ENCODE measurements around the gene SYNJ2. TPM values are rescaled to one million over a fixed set of nuclear protein-coding genes. Genes with fewer than 3 reads are reported as not detected.

The SYNJ2 gene
- total and polyA plus RNA-seq, 4 donors, result 3.4 to 8.8 (median 4.8) TPM

DNA sequence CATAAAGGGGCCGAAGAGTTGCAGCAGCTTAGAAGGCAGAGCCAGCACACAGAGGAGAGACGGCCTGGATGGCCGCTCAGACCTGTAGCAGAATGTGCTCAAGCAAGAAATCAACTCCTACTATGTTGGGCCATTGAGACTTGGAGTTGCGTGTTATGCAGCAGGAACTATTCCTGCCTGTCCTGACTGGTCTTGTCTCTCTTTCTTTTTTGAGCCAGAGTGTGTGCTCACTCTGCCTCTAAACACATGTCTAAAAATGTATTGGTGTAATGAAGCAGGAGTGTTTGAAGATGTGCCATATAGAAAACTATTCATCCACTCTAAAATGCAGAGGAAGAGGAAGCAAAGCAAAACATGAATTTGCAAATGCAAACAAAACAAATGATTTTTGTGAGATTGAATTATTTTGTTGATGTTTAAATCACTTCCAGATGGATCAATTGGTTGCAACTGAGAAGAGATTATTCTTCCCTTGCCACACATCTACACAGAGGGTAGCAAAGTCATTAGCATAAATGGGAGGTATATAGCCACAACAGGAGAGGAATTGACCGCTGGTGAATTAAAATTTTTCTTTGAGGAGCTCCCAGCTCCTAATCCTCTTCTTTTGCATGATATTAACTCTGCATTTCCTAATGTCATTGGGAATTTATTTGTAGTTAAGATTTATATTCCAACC, 20.4 kb upstream of the SYNJ2 start:
- WGBS, 2 donors, result 95% methylated on average over 5 of the region's 5 CpGs
- Histone ChIP-seq H3K36me3 (ENCODE audit: control insufficient read depth in 4 of 4, insufficient read depth in 4 of 4, low read length in 4 of 4) (no peaks in the 10 kb centered on the region), H3K4me3 (no peak overlapping the region), H3K9ac (ENCODE audit: insufficient read depth in 1 of 2, low read length in 2 of 2) (no peak overlapping the region), H3K4me1 (ENCODE audit: control insufficient read depth in 5 of 5, insufficient read depth in 5 of 5, low read length in 5 of 5) (peaks cover 0 to 4% (median 0%) of the 10 kb centered on the region in 5 donors), H3K27me3 (ENCODE audit: control insufficient read depth in 3 of 3, insufficient read depth in 3 of 3, low read length in 2 of 3) (no peaks in the 10 kb centered on the region), H3K9me3 (ENCODE audit: control insufficient read depth in 4 of 4, insufficient read depth in 3 of 4, low read length in 3 of 4) (peaks cover 0 to 11% (median 11%) of the 10 kb centered on the region in 4 donors), H3K27ac (ENCODE audit: low read depth in 1 of 2, low read length in 1 of 2) (no peak overlapping the region)
- no peak for ATAC-seq (ENCODE audit: insufficient read depth, low FRiP score)
- DNase-seq, result no peak
- TF ChIP-seq, protein P1, sequence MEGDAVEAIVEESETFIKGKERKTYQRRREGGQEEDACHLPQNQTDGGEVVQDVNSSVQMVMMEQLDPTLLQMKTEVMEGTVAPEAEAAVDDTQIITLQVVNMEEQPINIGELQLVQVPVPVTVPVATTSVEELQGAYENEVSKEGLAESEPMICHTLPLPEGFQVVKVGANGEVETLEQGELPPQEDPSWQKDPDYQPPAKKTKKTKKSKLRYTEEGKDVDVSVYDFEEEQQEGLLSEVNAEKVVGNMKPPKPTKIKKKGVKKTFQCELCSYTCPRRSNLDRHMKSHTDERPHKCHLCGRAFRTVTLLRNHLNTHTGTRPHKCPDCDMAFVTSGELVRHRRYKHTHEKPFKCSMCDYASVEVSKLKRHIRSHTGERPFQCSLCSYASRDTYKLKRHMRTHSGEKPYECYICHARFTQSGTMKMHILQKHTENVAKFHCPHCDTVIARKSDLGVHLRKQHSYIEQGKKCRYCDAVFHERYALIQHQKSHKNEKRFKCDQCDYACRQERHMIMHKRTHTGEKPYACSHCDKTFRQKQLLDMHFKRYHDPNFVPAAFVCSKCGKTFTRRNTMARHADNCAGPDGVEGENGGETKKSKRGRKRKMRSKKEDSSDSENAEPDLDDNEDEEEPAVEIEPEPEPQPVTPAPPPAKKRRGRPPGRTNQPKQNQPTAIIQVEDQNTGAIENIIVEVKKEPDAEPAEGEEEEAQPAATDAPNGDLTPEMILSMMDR (IDR thresholded peaks at IDR 0.05; ENCODE audit: control extremely low read depth, extremely low read depth), result no peak

DNA sequence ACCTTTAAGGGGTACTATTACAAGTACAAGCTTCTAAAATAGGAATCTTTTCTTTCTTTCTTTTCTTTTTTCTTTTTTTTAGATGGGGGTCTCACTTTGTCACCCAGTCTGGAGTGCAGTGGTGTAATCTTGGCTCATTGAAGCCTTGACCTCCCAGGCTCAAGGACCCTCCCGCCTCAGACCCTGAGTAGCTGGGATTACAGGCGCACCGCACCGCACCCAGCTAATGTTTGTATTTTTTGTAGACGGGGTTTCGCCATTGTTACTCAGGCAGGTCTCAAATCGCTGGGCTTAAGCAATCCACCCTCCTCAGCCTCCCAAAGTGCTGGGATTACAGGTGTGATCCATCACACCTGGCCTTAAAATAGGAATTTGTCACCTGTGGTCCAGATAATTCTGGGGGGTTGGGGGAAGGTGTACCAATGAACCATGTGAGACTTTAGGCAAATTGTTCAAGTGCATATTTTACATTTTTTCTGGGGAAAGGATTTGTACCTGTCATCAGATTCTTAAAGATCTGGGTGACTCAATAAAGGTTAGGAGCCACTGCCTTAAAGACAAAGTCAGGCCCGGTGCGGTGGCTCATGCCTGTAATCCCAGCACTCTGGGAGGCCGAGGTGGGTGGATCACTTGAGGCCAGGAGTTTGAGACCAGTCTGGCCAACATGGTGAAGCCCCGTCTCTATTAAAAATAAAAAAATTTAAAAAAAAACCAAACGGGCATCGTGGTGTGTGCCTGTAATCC, 19.7 kb upstream of the SYNJ2 start:
- no peak for ATAC-seq (ENCODE audit: insufficient read depth, low FRiP score)
- Histone ChIP-seq H3K4me1 (ENCODE audit: control insufficient read depth in 5 of 5, insufficient read depth in 5 of 5, low read length in 5 of 5) (peaks cover 0 to 4% (median 0%) of the 10 kb centered on the region in 5 donors), H3K9me3 (ENCODE audit: control insufficient read depth in 4 of 4, insufficient read depth in 3 of 4, low read length in 3 of 4) (peaks cover 0 to 11% (median 11%) of the 10 kb centered on the region in 4 donors), H3K36me3 (ENCODE audit: control insufficient read depth in 4 of 4, insufficient read depth in 4 of 4, low read length in 4 of 4) (no peaks in the 10 kb centered on the region), H3K27me3 (ENCODE audit: control insufficient read depth in 3 of 3, insufficient read depth in 3 of 3, low read length in 2 of 3) (no peaks in the 10 kb centered on the region), H3K4me3 (no peak overlapping the region), H3K27ac (ENCODE audit: low read depth in 1 of 2, low read length in 1 of 2) (no peak overlapping the region), H3K9ac (ENCODE audit: insufficient read depth in 1 of 2, low read length in 2 of 2) (no peak overlapping the region)
- 76 to 77% methylated on average over 13 of the region's 13 CpGs for WGBS, 2 donors
- DNase-seq, result no peak
- TF ChIP-seq, protein P1 (IDR thresholded peaks at IDR 0.05; ENCODE audit: control extremely low read depth, extremely low read depth), result no peak

DNA sequence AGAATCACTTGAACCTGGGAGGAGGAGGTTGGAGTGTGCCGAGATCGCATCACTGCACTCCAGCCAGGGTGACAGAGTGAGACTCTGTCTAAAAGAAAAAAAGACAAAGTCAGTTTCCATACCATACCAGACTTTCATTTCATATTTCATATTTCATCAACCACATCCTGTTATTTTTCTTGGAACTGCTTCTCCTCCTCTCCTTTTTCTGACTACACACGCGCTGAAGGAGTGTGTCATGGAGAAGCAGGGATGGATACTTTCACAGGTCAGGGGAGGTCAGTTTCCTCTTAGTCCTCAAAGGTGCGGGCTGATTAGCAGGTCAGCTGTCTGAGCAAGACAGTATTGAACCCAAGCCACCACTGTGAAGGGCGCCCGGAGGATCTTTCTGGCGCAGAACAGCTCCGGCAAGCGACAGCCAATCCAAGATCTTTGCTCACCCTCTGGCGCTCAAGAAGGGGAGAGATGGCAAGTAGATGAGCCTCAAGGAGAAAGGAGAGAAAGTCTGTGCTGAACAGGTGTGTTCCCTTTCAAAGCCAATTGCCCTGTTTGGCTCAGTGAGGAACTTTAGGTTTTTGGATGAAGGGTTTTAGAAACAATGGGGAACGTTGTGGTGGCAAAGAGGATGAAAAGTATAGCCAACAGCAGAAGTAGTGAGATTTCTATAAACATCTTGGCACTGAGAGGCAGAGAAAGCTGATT, 18.9 kb upstream of the SYNJ2 start:
- Histone ChIP-seq H3K36me3 (ENCODE audit: control insufficient read depth in 4 of 4, insufficient read depth in 4 of 4, low read length in 4 of 4) (no peaks in the 10 kb centered on the region), H3K4me1 (ENCODE audit: control insufficient read depth in 5 of 5, insufficient read depth in 5 of 5, low read length in 5 of 5) (peaks cover 0 to 4% (median 0%) of the 10 kb centered on the region in 5 donors), H3K9me3 (ENCODE audit: control insufficient read depth in 4 of 4, insufficient read depth in 3 of 4, low read length in 3 of 4) (peaks cover 0 to 11% (median 11%) of the 10 kb centered on the region in 4 donors), H3K27me3 (ENCODE audit: control insufficient read depth in 3 of 3, insufficient read depth in 3 of 3, low read length in 2 of 3) (no peaks in the 10 kb centered on the region), H3K9ac (ENCODE audit: insufficient read depth in 1 of 2, low read length in 2 of 2) (no peak overlapping the region), H3K4me3 (no peak overlapping the region), H3K27ac (ENCODE audit: low read depth in 1 of 2, low read length in 1 of 2) (no peak overlapping the region)
- ATAC-seq (ENCODE audit: insufficient read depth, low FRiP score), result no peak
- DNase-seq, result no peak
- whole genome bisulfite sequencing, 2 donors, result 40 to 68% methylated on average over 12 of the region's 12 CpGs
- TF ChIP-seq, protein P1 (IDR thresholded peaks at IDR 0.05; ENCODE audit: control extremely low read depth, extremely low read depth), result no peak

All from lung (tissue), 12 donors.